Ascending aorta (tissue), 2 donors: ENCODE data around the gene POLR1A. TPM values are rescaled to one million over a fixed set of nuclear protein-coding genes. Genes with fewer than 3 reads are reported as not detected.

Experiments used
- DNase-seq, 2 donors: peaks; one replicate each; pipeline ENCODE4 v3.0.0-alpha.2; 2019; ENCODE audit warnings: low spot score in 2 of 2
- H3K27ac ChIP-seq, 2 donors: fragments of 200-600 bp; sonication (generic); one replicate each; pipeline ENCODE4 v1.5.1; 2016 to 2017; ENCODE audit warnings: mild to moderate bottlenecking in 1 of 2
- H3K27me3 ChIP-seq: fragments of 200-600 bp; sonication (generic); one replicate; pipeline ENCODE4 v1.5.1; 2017
- H3K36me3 ChIP-seq, 2 donors: fragments of 200-600 bp; sonication (generic); one replicate each; pipeline ENCODE4 v1.5.1; 2016
- H3K4me1 ChIP-seq, 2 donors: fragments of 200-600 bp; sonication (generic); one replicate each; pipeline ENCODE4 v1.5.1; 2016 to 2017; ENCODE audit warnings: mild to moderate bottlenecking in 1 of 2
- H3K4me3 ChIP-seq, 2 donors: fragments of 200-600 bp; sonication (generic); one replicate each; pipeline ENCODE4 v1.5.1; 2016 to 2017; ENCODE audit warnings: mild to moderate bottlenecking in 1 of 2
- H3K9me3 ChIP-seq, 2 donors: fragments of 200-600 bp; sonication (generic); one replicate each; pipeline ENCODE4 v1.5.1; 2016
- CTCF ChIP-seq, 3 experiments: fragments of 200-600 bp in 2 of 3; fragments of 450-650 bp in 1 of 3; sonication (generic) in 2 of 3; IDR thresholded peaks; one replicate each; pipeline ENCODE4 v1.5.1; 2016 to 2019; ENCODE audit warnings: antibody characterized with exemption in 3 of 3, mild to moderate bottlenecking in 1 of 3, moderate library complexity in 1 of 3
- intact Hi-C: fragments of 100-400 bp; cut with DNase I; formaldehyde crosslinking; loops from one replicate; pipeline ENCODE4 v1.15.1; 2023
- total RNA-seq: library from RNA; depleted of rRNA; stranded (reverse); fragments of >200 nt; gene quantifications from one replicate; pipeline ENCODE4 v1.1.0, GENCODE V29; 2016

The POLR1A gene
- total RNA-seq, 1 donor from 2014 or later, result 8.0 TPM

- Histone ChIP-seq H3K4me3 (peak overlapping the region; percentile 81 to 91), H3K4me1 (peaks cover 0 to 26% of the 10 kb centered on the region in 2 donors), H3K27me3 (no peaks in the 10 kb centered on the region), H3K9me3 (no peaks in the 10 kb centered on the region), H3K27ac (no peak overlapping the region), H3K36me3 (peaks cover 12 to 25% of the 10 kb centered on the region in 2 donors)
- intact Hi-C loops, result loop anchor here (10.0 kb wide), 1 partner anchor 492 kb away; the partner anchor contains the start of genes C2orf68 and USP39
- DNase-seq, result no peak
- no peak for TF ChIP-seq CTCF (IDR thresholded peaks at IDR 0.05)
These were observed 1.3 kb upstream of the POLR1A start for GRCh38 chr2:86107031-86107430.

DNA sequence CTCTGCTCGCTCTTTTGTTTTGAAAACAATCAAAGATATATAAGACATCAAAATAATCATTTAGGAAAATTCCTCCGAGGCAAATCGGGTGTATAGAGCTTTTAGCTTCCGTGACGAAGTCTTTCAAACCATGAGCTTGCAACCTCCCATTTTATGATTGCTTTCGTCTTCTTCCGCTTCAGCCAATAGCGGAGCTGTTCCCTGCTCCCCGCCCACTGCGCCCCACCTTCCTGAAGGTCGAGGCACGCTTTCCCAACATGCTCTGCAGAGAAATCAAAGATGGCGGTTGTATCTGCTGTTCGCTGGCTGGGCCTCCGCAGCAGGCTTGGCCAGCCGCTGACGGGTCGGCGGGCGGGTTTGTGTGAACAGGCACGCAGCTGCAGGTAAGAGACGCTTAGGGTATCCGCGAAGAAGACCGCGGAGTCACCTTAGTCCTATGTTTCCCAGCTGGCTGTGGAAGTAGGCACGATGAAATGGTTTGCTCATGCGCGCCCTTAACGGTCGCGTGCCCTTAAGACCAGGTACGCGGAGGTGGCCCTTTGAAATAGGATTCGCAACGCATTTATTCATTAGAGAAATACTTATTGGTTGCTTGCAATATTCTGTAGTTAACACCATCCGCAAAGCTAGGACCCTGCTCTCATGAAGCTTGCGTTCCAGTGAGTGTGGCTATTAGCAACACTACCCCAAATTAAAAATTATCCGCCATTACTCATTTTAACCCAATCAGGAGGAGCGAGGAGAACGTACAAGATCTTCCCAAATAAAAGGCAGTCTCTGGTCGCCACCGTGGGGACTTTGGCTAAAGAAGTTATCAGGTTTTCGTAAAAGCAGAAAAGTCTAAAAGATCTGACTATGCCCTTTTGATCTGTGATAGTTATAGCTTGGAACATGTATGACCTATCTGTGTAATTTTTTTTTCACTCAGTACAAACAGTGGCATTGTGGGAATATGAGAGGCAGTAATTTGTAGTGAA lies 571 bp upstream of the POLR1A start, which contains the start of gene PTCD3:
PTCD3 (plus strand) TSS at position 267 of the 977 bp plus-strand sequence; CDS start at position 280, 13 bp downstream.
- Histone ChIP-seq H3K4me1 (peaks cover 0 to 26% of the 10 kb centered on the region in 2 donors), H3K4me3 (peak within 1 kb of the TSS; percentile 81 to 91), H3K36me3 (peaks cover 5 to 17% of the 10 kb centered on the region in 2 donors), H3K9me3 (no peaks in the 10 kb centered on the region), H3K27me3 (no peaks in the 10 kb centered on the region), H3K27ac (peak within 1 kb of the TSS; percentile 77 to 78)
- TF ChIP-seq CTCF (IDR thresholded peaks at IDR 0.05), result no peak
- intact Hi-C loops, result loop anchor here (2.0 to 10.0 kb wide), 2 partner anchors 89 to 491 kb away; partner anchors contain the start of genes C2orf68, IMMT and USP39
- DNase-seq, result peak; percentile 84 to 97

DNA sequence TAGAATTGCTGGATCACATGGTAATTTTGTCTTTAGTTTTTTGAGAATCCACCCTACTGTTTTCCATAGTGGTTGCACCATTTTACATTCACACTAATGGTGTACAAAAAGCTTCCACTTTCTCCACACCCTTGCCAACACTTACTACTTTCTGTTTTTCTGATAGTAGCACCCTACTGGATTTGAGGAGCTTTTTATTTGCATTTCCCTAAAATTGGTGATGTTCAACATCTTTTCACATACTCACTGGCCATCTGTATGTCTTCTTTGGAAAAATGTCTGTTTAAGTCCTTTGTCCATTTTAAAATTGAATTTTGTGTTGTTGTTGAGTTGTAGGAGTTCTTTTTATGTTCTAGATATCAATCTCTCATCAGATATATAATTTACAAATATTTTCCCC lies 3.5 kb downstream of the POLR1A start:
- DNase-seq, result no peak
- H3K27ac ChIP-seq, result no peak overlapping the region
- H3K4me3 ChIP-seq, result no peak overlapping the region
- TF ChIP-seq CTCF (IDR thresholded peaks at IDR 0.05), result no peak
- no peaks in the 10 kb centered on the region for H3K9me3 ChIP-seq
- peaks cover 14 to 29% of the 10 kb centered on the region in 2 donors for H3K36me3 ChIP-seq
- intact Hi-C loops, result loop anchor here (10.0 kb wide), 1 partner anchor 487 kb away; the partner anchor contains the start of genes C2orf68 and USP39
- peaks cover 0 to 21% of the 10 kb centered on the region in 2 donors for H3K4me1 ChIP-seq
- no peaks in the 10 kb centered on the region for H3K27me3 ChIP-seq

- TF ChIP-seq CTCF (IDR thresholded peaks at IDR 0.05), result no peak
- no peak for DNase-seq
- H3K36me3 ChIP-seq, result peaks cover 23 to 55% of the 10 kb centered on the region in 2 donors
These were observed 7.8 kb downstream of the POLR1A start for GRCh38 chr2:86097913-86098312.

GRCh38 chr2:86097114-86097896 lies 8.4 kb downstream of the POLR1A start:
- Histone ChIP-seq H3K4me1 (no peaks in the 10 kb centered on the region), H3K27ac (no peak overlapping the region), H3K36me3 (peaks cover 26 to 59% of the 10 kb centered on the region in 2 donors), H3K4me3 (no peak overlapping the region), H3K27me3 (no peaks in the 10 kb centered on the region), H3K9me3 (no peaks in the 10 kb centered on the region)
- TF ChIP-seq CTCF (IDR thresholded peaks at IDR 0.05), result no peak
- intact Hi-C loops, result no loop called here
- no peak for DNase-seq

More at GRCh38 chr2:86097913-86098312, 7.8 kb downstream of the POLR1A start:
- Histone ChIP-seq H3K27ac (no peak overlapping the region), H3K9me3 (no peaks in the 10 kb centered on the region), H3K4me1 (no peaks in the 10 kb centered on the region), H3K4me3 (no peak overlapping the region), H3K27me3 (no peaks in the 10 kb centered on the region)
- intact Hi-C loops, result no loop called here
